GM21737 (cell line): Measurements from ENCODE around the gene LMF1.
A peak's percentile ranks its signal among the peaks of the same experiment; 100 is the strongest.

ENCODE experiments used
- ATAC-seq: cut with Tn5 transposase; IDR thresholded peaks from one replicate; pipeline ENCODE4 v1.9.1; 2021; ENCODE audit warnings: mild to moderate bottlenecking, moderate library complexity; ENCODE audit not compliant: unreplicated experiment

The LMF1 gene

DNA sequence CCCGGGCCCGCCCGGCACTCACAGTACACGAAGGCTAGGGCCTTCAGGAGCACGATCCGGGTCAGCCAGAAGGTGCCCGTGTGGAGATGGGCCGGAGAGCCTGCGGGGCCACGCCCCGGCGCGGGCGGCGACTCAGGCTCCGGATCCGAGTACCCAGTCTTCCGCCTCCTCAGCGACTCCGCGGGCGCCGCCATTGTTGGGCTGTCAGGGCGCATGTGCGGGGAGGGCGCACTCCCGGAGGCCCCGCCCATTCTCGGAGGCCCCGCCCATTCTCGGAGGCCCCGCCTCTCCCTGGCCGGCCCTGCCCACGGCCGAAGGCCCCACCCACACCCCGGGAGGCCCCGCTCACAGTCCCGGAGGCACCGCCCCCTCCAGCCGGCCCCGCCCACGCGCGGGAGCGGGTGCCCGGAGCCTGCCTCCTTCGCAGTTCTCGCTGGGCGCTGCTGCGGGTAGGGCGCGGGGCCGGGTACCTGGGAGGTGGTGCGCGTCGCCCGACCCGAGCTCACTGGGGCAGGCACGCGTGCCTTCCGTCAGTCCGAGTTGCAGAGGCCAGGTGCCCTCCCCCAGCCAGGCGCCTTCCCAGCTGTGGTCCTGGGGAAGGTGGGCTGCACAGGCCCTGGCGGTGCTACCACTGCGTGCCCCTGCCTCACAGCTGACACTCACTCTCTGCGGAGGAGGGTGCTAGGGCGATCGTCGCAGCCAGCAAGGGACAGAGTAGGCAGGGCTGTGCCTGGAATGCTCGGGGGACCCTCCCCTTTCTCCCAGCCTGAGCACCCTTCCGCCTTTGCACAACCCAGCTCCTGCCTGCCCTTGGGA lies at the start of gene LMF1:
LMF1 (minus strand) TSS at position 219 of the 816 bp plus-strand sequence; CDS start at position 215, 4 bp downstream.
- ATAC-seq: peak; percentile 72

DNA sequence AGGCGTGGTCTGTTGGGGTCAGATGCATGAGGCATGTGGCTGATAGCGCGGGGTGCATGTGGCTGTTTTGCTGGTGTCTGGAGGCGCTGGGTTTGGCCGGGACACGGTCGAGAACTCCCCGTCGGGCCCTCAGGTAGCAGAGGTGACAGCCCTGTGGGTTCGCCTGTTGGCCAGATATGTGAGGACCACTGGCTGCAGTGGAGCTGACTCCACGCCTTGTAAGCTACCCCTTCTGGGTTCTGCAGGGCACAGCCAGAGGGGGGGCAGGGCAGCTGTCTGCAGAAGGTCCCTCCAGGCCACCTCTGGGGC lies 49.3 kb upstream of the LMF1 start:
- ATAC-seq: no peak

DNA sequence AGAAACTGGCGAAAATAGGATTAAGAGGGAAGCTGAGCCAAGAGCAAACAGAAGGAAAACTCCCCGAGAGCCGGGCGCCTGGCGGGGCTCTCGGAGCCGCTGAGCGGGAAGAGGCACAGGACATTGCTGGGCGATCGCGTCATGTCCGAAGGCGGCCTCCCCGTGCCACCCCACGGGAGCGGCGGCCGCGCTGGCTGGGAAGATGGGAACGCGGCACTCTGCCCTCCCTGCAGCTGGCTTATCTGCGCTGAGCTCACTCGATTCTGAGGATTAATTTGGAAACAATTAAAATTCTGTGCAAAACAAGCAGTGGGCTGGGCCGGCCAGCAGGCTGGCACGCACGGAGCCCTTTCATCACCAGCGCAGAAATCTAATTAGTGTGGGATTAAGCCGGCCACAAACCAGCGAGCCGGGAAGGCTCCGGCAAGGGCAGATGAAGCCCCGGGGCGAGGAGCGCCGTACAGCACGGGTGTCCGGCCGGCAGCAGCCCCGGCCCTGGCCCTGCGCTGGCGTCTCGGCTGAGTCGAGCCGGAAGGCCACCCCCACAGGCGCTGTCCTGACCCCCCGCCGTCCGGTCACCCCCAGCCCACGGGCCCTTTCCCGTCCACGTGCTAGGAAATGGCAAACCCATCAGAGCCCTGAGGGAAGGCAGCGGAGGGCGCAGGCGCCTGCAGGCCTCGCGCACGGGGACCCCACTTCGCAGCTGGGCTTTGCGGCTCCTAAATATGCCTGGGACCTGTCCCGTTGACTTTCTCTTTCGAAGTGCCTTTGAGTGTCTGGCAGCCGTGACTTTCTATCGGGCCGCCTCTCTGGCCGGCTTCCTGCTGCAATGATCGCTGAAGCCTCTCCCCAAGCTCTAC lies 48.7 kb upstream of the LMF1 start:
- ATAC-seq: no peak

DNA sequence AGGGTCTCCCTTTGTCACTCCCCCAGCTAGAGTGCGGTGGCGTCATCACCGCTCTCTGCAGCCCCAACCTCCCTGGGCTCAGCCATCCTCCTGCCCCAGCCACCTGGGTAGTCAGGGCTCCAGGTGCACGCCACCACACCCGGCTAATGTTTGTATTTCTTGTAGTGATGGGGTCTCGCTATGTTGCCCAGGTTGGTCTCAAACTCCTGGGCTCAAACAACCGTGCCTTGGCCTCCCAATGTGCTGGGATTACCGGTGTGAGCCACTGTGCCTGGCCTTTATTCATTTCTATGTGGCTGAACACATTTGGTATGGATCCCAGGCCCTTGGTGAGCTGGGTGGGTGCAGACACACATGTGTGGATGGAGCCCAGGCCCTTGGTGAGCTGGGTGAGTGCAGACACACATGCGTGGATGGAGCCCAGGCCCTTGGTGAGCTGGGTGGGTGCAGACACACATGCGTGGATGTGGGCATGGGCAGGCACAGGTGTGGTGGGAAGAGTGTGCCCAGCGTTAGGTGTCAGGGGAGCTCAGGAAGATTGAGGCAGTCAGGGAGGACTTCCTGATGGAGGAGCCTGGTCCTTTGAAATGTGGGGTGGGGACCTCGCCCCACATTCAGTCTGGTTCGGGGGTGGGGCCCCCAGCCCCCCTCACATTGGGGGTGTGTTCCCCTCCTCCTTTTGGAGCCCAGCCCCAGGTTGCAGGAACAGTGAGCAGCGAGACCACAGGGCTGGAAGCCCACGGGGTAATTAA lies 47.8 kb upstream of the LMF1 start:
- no peak for ATAC-seq

DNA sequence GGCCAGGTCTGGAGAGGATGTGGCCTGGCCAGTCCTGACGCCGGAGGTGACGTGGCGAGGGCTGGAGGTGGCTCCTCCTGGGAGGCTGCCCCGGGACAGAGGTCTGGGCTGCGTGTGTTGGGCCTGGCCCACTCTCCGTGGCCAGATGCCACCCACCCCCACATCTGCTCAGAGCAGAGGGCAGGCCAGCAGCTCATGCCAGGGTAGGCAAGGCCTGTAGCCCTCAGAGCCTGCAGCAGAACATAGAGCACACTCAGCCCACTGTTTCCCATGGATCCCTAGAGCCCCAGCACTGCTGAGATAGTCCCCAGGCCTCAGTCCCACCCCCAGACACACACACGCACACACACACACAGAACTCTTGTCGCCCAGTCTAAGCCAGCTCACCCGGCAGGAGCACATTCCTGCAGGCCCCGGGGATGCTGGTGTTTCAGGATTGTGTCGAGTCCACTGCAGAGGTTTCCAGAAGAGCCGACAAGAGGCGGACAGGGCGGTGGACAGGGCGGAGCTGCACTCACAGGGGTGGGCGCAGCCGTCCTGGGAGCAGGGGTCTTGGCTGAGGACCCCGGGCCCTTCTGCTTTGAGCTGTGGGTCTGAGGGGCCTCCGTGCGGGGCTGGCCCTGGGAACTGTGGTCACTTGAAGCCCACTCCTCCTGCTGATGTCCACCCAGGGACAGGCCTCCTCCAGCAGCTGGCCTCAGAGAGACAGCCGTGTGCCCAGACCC lies 44.1 kb upstream of the LMF1 start:
- ATAC-seq: no peak

DNA sequence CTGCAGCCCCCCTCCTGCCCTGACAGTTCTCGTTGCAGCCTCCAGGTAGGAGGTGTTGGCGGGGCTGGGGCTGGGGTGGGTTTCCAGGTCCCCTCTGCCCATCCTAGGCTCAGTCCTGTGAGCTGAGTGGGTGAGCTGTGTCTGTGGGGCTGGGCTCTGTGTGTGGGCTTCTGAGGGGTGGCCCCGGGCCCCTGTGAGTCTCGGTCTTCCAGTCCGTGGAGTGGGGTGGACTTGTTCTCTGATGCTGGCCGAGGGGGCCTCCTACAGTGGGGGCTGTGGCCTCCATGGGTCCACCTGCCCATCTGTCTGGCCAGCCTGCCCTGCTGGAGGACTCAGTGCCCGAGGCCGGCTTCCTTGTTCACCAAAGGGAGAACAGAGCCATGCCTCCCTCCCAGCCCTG lies 43.4 kb upstream of the LMF1 start:
- no peak for ATAC-seq

DNA sequence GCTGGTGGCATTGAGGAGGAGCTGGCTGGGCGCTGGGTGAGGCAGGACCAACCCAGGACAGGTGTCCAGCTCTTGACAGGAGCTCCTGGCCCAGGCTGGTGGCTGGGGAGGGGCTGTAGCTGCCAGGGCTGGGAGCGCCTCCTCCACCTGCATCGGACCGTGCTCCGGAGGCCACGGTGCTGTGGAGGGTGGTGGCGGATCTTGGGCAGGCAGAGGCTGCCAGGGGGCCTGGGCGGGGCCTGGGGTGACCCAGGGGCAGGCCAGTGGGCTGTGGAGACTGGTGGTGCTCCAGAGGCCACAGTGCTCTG lies 42.8 kb upstream of the LMF1 start:
- no peak for ATAC-seq

DNA sequence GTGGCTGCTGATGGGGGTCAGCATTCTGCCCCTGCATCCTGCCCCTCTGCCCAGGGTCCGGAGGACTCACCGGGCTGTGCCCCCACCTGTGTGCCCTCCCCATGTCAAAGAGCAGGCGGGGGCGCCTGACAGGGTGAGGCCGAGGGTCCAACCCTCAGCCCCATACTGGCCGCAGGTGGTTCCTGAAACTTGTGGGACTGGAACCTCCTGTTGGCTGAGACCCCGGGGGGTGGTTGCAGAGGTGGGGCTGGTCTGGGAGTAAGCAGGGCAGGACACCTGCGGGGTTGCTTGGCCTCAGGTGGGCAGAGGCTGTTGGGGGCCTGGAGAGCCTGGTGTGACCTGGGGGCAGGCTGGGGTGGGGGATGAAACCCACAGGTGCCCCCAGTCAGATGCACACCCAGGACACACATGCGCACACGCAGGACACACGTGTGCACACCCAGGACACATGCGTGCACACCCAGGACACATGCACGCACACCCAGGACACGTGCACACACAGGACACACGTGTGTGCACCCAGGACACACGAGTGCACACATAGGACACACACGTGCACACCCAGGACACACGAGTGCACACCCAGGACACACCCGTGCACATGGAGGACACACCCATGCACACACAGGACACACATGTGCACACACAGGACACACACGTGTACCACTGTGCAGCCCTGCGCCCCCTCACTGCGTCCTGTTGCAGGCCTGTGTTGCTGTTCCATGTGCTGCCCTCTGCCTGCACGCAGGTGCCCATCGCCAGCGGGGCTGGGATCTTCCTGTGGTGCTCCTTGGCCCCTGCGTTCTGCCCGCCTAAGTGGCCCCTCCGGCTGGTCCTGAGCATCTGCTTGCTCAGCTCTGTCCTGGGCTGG lies 42.2 kb upstream of the LMF1 start:
- ATAC-seq: no peak

DNA sequence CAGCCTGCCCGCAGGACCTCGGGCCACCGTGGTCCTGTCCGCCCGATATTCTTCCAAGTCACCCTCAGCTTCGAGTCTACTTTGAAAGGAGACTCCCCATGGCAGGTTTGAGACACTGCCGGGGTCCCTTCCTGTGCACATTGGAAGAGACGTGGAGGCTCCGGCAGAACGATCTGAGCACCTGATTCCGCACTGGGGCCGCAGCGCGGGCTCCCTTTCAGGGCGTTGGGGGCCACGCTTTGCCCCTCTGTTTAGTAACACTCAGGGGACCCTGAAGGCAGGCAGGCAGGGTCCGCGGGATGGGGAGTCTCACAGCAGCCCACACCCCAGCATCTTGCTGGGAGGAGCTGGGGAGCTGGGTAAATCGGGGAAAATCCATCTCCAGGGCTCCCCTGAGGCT lies 41.4 kb upstream of the LMF1 start:
- ATAC-seq: no peak

DNA sequence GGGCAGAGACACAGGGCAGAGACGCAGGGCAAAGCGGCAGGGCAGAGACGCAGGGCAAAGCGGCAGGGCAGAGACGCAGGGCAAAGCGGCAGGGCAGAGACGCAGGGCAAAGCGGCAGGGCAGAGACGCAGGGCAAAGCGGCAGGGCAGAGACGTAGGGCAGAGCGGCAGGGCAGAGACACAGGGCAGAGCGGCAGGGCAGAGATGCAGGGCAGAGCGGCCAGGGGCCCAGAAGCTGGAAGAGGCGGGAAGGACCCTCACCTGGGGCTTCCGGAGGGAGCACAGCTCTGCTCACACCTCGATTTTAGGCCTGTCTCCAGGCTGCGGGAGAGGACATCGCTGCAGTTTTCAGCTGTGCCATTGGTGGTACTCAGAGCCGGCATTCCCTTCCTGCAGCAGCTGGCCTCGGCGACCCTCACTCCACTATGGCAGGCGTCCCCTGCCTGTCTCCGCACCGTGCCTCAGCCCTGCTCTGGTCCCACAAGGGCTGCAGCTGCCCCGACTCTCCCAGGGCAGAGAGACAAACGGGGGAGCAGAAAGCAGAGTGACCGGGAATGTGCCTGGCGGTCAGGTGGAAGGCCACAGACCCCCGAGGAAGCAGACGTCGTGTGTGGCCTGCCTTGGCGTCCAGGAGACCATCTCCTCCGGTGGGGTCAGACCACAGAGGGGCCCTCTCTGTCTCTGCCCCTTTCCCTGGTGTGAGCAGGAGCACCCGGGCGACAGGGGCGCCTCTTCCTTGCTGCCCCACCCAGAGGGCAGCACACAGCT lies 40.7 kb upstream of the LMF1 start:
- no peak for ATAC-seq

DNA sequence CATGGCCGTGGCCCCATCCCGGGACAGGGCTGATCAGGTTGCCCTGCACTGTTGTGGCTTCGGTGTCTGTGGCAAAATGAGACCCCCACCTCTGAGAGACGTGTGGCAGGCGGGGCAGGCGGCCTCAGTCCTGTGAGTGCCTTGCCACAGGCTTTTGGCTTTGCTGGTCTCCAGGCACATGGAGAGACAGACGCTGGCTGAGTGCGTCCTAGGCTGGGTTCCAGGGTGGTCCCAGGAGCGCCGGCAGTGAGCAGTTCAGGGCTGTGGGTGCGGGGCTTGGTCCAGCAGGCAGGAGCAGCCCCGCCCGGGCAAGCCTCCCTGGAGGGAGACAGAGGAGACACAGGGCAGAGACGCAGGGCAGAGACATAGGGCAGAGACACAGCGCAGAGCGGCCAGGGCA lies 40.0 kb upstream of the LMF1 start:
- ATAC-seq: no peak

DNA sequence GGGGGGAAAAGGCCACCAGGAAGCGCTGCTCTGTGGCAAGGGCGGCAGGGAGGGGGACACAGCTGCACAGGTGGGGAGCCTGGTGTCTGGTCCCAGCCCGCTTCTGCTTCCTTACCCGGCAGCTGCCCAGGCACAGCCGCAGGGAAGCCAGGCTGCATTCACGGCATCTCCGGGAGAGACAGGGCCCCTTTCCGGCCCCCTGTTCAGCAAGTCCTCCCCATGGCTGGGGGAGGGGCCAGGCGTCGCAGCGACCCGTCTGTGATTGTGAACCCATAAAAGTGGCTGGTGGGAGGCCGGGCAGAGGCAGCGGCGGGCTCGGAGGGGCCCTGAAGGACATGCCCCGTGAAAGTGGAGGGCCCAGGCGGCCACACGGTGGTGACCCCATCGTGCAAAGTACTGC lies 39.5 kb upstream of the LMF1 start:
- ATAC-seq: no peak

DNA sequence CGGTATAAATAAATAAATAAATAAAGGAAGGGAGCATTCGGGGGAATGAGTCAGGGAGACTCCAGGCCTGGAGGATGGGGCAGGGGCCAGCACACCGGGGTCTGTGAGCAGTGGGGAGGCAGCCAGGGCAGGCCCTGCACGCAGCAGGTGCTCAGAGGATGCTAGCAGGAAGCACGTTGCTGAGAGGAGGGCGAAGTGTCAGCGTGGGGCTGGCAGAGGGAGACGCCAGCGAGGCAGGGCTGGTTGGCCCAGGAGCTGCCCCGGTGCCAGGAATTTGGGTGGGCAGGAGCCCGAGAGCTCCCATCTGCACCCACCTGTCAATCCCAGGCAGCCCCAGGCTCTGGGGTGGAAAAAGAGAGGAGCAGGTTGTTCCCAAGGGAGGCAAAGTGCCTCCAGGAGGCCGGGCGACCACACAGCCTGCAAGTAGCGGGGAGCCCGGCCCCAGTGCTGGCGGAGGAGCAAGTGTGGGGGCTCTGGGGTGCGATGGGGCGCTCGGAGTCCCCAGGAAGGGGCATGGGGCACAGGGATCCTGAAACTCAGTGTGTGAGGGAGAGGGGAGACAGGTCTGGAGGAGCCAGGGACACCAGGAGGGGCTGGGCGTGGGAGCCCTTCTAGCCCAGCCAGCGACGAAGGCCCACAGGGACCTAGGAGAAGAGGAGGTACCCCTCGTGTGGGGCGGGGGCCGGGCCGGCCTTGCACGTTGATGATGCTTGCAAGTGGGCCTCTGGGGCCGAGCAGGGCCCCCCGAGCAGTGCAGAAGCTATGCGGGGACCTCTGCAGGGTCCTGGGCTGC lies 38.8 kb upstream of the LMF1 start:
- no peak for ATAC-seq

DNA sequence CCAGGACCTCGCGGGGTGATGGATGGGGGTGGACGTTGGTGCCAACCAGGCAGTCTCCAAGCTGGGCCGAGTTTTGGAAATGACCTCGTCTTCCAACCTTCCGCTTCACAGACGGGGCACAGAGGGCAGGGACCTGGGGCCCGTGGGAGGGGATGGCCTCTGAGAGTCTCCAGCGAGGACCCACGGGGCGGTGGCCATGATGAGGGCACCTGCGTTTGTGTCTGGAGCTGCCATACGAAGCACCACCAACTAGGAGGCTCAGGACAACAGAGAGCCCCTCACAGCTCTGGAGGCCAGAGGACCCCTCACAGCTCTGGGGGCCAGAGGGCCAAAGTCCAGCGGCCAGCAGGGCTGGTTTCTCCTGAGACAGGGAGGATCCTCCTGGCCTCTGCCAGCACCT lies 37.3 kb upstream of the LMF1 start:
- no peak for ATAC-seq

DNA sequence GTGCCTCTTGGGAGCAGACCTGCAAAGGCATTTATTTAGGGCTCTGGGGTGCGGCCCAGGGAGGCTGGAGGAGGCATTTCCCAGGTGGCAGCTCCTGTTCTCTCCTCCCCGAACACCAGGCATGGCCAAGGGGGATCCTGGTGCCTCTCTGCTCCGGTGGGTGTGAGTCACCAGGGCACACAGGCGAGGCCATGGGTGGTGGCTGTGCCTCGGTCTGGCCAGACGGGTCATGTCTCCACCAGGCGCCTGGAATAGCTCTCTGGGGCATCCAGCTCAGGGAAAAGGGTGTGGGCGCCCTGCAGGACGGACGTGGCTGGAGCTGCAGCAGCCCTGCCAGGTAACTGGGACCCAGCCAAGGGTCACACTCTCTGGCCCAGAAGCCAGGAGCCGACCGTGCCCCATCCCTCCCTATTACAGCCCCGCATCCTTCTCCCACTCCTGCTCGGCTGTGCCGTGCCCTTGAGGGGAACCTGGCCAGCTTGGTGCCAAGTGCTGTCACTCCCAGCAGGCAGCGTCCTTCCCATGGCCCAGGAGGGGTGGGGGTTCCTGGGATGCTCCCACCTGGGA lies 36.6 kb upstream of the LMF1 start:
- no peak for ATAC-seq

DNA sequence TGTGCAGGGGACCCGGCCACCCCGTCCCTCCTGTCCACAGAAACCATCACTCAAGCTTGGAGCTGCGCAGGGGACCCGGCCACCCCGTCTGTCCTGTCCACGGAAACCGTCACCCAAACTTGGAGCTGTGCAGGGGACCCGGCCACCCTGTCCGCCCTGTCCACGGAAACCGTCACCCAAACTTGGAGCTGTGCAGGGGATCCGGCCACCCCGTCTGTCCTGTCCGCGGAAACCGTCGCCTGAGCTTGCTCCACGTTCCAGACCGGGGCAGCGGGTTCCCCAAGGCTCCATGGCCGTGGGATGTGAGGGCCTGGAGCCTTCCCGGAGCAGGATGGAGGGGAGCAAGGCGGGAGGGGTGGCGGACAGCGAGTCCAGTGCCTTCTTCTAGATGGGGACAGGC lies 36.0 kb upstream of the LMF1 start:
- no peak for ATAC-seq

DNA sequence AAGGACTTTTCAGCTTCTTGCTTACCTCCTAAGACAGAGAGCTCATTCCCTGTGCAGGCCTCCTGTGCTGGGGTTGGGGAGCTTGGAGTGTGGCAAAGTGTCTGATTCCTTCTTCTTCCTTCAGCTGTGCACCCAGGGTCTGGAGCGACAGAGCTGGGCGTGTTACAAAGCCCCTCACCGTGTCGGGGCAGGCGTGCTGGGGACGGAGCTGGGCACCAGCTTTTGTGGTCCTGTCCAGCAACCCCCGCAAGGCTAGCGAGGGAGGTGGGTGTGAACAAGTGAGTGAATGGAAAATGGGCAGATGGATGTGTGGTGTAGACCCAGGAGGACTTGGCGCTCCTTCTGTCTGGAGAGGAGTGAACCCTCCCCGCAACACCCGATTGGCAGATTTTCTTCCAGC lies 34.5 kb upstream of the LMF1 start:
- ATAC-seq: no peak
